Gastrocnemius medialis (tissue), 4 donors: ENCODE measurements around the gene EEFSEC. TPM values are rescaled to one million over a fixed set of nuclear protein-coding genes. Genes with fewer than 3 reads are reported as not detected.
A peak's percentile ranks its signal among the peaks of the same experiment; 100 is the strongest.

ENCODE experiments used
- ATAC-seq, 2 donors: fragments of 150-250 bp; one replicate each; pipeline ENCODE4 v1.9.1; 2016
- DNase-seq, 2 donors: peaks; one replicate each; pipeline ENCODE4 v3.0.0-alpha.2; 2019
- H3K27ac ChIP-seq, 4 donors: fragments of 200-600 bp; sonication (generic); 1 replicate in 1 of 4; 2 replicates in 3 of 4; pipeline ENCODE4 v1.5.1; 2016 to 2018; ENCODE audit warnings: mild to moderate bottlenecking in 2 of 4, moderate library complexity in 1 of 4
- H3K27me3 ChIP-seq, 3 donors: fragments of 200-600 bp; sonication (generic) in 2 of 3; 1 replicate in 1 of 3; 2 replicates in 2 of 3; pipeline versions ENCODE4 v1.5.1 to v1.6.0; 2016 to 2019; ENCODE audit warnings: mild to moderate bottlenecking in 1 of 3, moderate library complexity in 1 of 3
- H3K36me3 ChIP-seq, 2 donors: fragments of 200-600 bp; sonication (generic) in 1 of 2; one replicate each; pipeline ENCODE4 v1.5.1; 2017 to 2018
- H3K4me1 ChIP-seq, 2 donors: fragments of 200-600 bp; sonication (generic) in 1 of 2; one replicate each; pipeline ENCODE4 v1.5.1; 2016 to 2017; ENCODE audit warnings: mild to moderate bottlenecking in 2 of 2
- H3K4me3 ChIP-seq, 4 donors: fragments of 200-600 bp; sonication (generic) in 3 of 4; 1 replicate in 1 of 4; 2 replicates in 3 of 4; pipeline ENCODE4 v1.5.1; 2016 to 2019; ENCODE audit warnings: mild to moderate bottlenecking in 2 of 4
- H3K9me3 ChIP-seq, 3 donors: fragments of 200-600 bp; sonication (generic) in 2 of 3; 1 replicate in 1 of 3; 2 replicates in 2 of 3; pipeline ENCODE4 v1.5.1; 2016 to 2019
- POLR2A ChIP-seq, 2 donors: fragments of 450-650 bp; IDR thresholded peaks; one replicate each; pipeline ENCODE4 v1.6.1; 2017; ENCODE audit warnings: antibody characterized with exemption in 2 of 2, mild to moderate bottlenecking in 2 of 2, moderate library complexity in 2 of 2
- in situ Hi-C, 4 donors: fragments of 200-750 bp; cut with MboI; loops; one replicate each; pipeline versions ENCODE4 v1.15.0 to v1.8.0; 2017; ENCODE audit warnings: low sequenced_read_pairs in 4 of 4
- intact Hi-C: fragments of 100-400 bp; cut with DNase I; formaldehyde crosslinking; loops from one replicate; pipeline ENCODE4 v1.15.1; 2023; ENCODE audit warnings: low total_unique reads
- total RNA-seq, 4 donors: library from RNA; depleted of rRNA; stranded (reverse); fragments of >200 nt; gene quantifications; one replicate each; pipeline versions ENCODE4 v1.1.0 to v1.2.3, GENCODE V29; 2016
- TF ChIP-seq, protein P1 (sequence below), 5 experiments: fragments of 450-650 bp in 3 of 5; fragments of 200-600 bp in 2 of 5; sonication (generic) in 2 of 5; IDR thresholded peaks in 4 of 5; conservative IDR thresholded peaks in 1 of 5; 1 replicate in 4 of 5; 2 replicates in 1 of 5; pipeline ENCODE4 v1.5.1; 2016 to 2019; ENCODE audit warnings: antibody characterized with exemption in 5 of 5, mild to moderate bottlenecking in 3 of 5, moderate library complexity in 3 of 5

EEFSEC gene
- total RNA-seq, 4 donors from 2014 or later: 21.0 to 29.4 (median 23.4) TPM

DNA sequence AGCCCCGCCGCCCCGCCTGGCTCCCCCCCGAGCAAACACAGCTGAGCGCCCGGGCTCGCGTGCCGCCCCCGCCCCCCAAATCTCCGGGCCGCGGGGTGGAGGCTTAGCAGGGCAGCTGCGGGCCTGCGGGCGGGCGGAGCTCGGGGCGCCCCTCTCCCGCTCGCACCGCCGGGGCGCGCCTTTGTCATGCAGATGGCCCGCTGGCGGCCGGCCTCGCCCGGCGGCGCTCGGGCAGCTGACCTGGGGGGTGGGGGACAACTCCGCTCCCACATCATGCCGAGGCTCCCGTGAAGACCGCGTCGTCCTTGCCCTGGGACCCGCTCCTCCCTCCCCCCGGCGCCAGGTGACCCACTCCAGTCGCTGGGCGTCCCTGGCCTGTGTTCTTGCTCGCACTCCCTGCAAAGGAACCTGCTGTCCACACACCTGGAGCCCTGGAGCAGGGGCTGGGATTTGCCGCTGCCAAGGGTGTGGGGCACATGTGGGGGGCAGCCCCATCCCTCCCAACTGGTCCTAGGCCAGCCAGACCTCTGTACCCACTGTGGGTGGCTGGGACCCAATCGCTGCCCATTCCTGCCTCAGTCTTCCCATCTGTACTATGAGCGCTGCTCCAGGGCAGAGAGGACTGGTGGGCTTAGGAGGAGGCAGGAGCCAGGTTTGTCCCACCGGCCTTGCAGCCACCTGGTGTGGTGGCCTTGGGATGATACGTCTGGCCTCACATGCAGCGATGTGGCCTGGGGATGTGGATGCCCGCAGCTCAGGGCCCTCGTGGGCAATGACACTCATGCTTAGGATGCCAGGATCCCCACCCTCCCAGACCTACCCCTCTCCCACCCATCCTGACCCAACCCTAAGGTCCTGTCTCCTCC, 279.9 kb downstream of the EEFSEC start:
- Histone ChIP-seq H3K4me3 (peak overlapping the region in 3 of 4 donors; percentile 17 to 38 (median 35)), H3K9me3 (no peaks in the 10 kb centered on the region), H3K27ac (no peak overlapping the region), H3K36me3 (no peaks in the 10 kb centered on the region), H3K4me1 (peaks cover 0 to 3% of the 10 kb centered on the region in 2 donors), H3K27me3 (peaks cover 16 to 36% (median 23%) of the 10 kb centered on the region in 3 donors)
- DNase-seq: no peak
- ATAC-seq: no peak
- intact Hi-C loops (loop anchor here (10.0 kb wide), 1 partner anchor 258 kb away; no protein-coding TSS in a partner anchor), in situ Hi-C loops (loop anchor here in 3 of 4 donors (10.0 to 25.0 kb wide), 2 partner anchors 154 to 162 kb away; no protein-coding TSS in a partner anchor)
- TF ChIP-seq POLR2A (IDR thresholded peaks at IDR 0.05): no peak
- TF ChIP-seq, protein P1, sequence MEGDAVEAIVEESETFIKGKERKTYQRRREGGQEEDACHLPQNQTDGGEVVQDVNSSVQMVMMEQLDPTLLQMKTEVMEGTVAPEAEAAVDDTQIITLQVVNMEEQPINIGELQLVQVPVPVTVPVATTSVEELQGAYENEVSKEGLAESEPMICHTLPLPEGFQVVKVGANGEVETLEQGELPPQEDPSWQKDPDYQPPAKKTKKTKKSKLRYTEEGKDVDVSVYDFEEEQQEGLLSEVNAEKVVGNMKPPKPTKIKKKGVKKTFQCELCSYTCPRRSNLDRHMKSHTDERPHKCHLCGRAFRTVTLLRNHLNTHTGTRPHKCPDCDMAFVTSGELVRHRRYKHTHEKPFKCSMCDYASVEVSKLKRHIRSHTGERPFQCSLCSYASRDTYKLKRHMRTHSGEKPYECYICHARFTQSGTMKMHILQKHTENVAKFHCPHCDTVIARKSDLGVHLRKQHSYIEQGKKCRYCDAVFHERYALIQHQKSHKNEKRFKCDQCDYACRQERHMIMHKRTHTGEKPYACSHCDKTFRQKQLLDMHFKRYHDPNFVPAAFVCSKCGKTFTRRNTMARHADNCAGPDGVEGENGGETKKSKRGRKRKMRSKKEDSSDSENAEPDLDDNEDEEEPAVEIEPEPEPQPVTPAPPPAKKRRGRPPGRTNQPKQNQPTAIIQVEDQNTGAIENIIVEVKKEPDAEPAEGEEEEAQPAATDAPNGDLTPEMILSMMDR (IDR thresholded peaks at IDR 0.05 in 4 of 5, conservative IDR thresholded peaks at IDR 0.05 in 1 of 5): no peak

DNA sequence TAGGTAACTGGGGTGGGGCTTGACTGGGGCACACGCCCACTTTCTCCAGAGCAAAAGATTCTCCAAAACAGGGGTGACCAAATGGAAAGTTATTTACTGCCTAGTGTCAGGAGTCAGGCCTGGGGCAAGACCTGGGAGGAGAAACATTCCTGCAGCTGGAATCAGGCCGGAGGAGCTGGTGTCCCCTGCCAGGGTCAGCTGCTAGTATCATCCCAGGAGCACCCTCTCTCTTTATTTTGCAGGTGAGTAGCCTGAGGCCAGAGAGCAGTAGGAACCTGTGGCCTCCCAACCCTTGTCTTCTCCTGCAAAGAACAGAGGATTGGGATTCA, 280.5 kb downstream of the EEFSEC start:
- in situ Hi-C loops (loop anchor here in 3 of 4 donors (10.0 to 25.0 kb wide), 2 partner anchors 154 to 161 kb away; no protein-coding TSS in a partner anchor), intact Hi-C loops (loop anchor here (10.0 kb wide), 1 partner anchor 259 kb away; no protein-coding TSS in a partner anchor)
- TF ChIP-seq, protein P1 (IDR thresholded peaks at IDR 0.05 in 4 of 5, conservative IDR thresholded peaks at IDR 0.05 in 1 of 5): no peak
- no peak for TF ChIP-seq POLR2A (IDR thresholded peaks at IDR 0.05)
- Histone ChIP-seq H3K27me3 (peaks cover 16 to 36% (median 23%) of the 10 kb centered on the region in 3 donors), H3K27ac (no peak overlapping the region), H3K4me3 (no peak overlapping the region), H3K4me1 (peaks cover 0 to 3% of the 10 kb centered on the region in 2 donors), H3K9me3 (no peaks in the 10 kb centered on the region), H3K36me3 (no peaks in the 10 kb centered on the region)
- DNase-seq (no peak), ATAC-seq (no peak)

DNA sequence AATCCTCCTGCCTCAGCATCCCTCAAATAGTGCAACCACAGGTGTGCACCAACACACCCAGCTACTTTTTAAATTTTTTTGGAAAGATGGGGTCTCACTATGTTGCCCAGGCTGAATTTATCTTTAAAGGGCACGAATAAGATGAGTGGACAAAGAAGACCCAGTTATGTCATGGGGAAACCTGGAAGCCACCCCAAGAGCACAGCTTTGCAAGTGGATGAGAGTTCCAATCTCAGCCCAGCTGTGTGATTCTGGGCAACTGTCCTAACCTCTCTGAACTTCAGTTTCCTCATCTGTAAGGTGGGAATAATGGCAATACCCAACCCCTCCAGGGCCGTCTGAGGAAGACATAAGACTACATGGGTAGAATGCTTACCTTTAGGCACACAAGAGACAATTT, 281.2 kb downstream of the EEFSEC start:
- intact Hi-C loops (loop anchor here (10.0 kb wide), 1 partner anchor 260 kb away; no protein-coding TSS in a partner anchor), in situ Hi-C loops (loop anchor here in 3 of 4 donors (10.0 to 25.0 kb wide), 2 partner anchors 153 to 160 kb away; no protein-coding TSS in a partner anchor)
- H3K4me1 ChIP-seq: peaks cover 0 to 3% of the 10 kb centered on the region in 2 donors
- no peak overlapping the region for H3K4me3 ChIP-seq
- DNase-seq (no peak), ATAC-seq (no peak)
- H3K36me3 ChIP-seq: no peaks in the 10 kb centered on the region
- H3K9me3 ChIP-seq: no peaks in the 10 kb centered on the region
- no peak for TF ChIP-seq POLR2A (IDR thresholded peaks at IDR 0.05)
- TF ChIP-seq, protein P1 (IDR thresholded peaks at IDR 0.05 in 4 of 5, conservative IDR thresholded peaks at IDR 0.05 in 1 of 5): no peak
- H3K27me3 ChIP-seq: peaks cover 16 to 36% (median 23%) of the 10 kb centered on the region in 3 donors
- H3K27ac ChIP-seq: no peak overlapping the region

DNA sequence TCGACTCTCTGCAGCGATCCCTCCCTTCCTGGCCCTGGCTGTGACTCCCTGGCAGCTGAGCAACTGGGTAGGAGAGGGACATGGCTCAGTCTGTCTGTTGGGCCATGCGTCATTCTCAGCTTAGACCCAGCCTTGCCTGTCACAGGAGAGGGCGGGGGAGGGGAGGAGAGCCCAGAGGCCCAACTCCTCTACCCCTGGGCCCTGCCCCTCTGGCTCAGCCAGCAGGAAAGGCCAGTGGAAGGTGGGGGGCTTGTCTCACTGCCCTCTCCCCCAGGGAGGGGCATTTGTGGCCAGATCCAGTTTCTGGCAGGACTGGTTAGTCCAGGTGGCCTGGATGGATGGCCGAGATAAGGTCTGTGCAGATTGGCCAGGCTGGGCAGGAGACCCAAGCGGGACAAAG, 281.8 kb downstream of the EEFSEC start:
- DNase-seq: no peak
- Histone ChIP-seq H3K27ac (no peak overlapping the region), H3K4me3 (no peak overlapping the region), H3K27me3 (peaks cover 16 to 36% (median 23%) of the 10 kb centered on the region in 3 donors), H3K9me3 (no peaks in the 10 kb centered on the region), H3K4me1 (peaks cover 0 to 3% of the 10 kb centered on the region in 2 donors), H3K36me3 (no peaks in the 10 kb centered on the region)
- in situ Hi-C loops (loop anchor here in 3 of 4 donors (10.0 to 25.0 kb wide), 2 partner anchors 152 to 160 kb away; no protein-coding TSS in a partner anchor), intact Hi-C loops (loop anchor here (10.0 kb wide), 1 partner anchor 260 kb away; no protein-coding TSS in a partner anchor)
- ATAC-seq: no peak
- TF ChIP-seq POLR2A (IDR thresholded peaks at IDR 0.05): no peak
- TF ChIP-seq, protein P1 (IDR thresholded peaks at IDR 0.05 in 4 of 5, conservative IDR thresholded peaks at IDR 0.05 in 1 of 5): no peak
